ENCODE results near the gene TSPEAR.

DNA sequence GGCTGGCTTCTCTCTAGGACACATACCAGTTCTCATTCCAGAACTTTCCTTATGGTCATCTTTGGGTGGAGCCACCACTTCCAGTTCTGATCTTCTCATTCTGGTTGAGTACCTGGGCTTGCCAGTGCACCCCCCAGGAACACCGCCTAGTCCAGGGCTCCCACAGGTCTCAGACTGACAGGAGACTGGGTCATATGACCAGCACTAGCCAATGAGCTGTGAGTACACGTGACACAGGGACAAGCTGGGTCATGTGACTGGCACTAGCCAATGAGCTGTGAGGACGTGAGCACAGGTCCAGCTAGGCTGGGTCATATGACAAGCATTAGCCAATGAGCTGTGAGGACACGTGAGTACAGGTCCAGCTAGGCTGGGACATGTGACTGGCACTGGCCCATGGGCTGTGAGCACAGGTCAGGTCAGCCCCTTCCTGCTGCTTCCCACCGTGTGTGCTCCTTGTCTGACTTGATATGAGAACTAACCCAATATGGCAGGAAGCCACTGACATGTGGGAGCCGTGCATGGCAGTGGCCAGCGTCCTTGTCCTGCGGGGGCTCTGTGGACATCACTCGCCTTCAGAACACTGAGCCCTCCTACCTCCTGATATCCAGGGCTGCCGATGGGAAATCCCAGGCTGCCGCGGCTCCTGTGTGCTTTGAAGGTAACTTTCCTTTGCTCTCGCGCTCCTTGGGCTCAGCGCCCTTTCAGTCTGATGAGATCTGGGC, 194.0 kb downstream of the TSPEAR start:
- TF ChIP-seq CTCF (IDR thresholded peaks at IDR 0.05) (no peak), ZFX (IDR thresholded peaks at IDR 0.05; ENCODE audit: borderline replicate concordance) (no peak)

Measured in 22Rv1 (cell line).